GM10847 (cell line): ENCODE measurements around the gene ODAD4.
A peak's percentile ranks its signal among the peaks of the same experiment; 100 is the strongest.

Experiments
- POLR2A ChIP-seq: IDR thresholded peaks from 2 replicates; pipeline ENCODE4 v1.6.1; 2011; ENCODE audit not compliant: insufficient read length; ENCODE audit errors: extremely low read depth

Gene ODAD4, protein sequence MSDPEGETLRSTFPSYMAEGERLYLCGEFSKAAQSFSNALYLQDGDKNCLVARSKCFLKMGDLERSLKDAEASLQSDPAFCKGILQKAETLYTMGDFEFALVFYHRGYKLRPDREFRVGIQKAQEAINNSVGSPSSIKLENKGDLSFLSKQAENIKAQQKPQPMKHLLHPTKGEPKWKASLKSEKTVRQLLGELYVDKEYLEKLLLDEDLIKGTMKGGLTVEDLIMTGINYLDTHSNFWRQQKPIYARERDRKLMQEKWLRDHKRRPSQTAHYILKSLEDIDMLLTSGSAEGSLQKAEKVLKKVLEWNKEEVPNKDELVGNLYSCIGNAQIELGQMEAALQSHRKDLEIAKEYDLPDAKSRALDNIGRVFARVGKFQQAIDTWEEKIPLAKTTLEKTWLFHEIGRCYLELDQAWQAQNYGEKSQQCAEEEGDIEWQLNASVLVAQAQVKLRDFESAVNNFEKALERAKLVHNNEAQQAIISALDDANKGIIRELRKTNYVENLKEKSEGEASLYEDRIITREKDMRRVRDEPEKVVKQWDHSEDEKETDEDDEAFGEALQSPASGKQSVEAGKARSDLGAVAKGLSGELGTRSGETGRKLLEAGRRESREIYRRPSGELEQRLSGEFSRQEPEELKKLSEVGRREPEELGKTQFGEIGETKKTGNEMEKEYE

DNA sequence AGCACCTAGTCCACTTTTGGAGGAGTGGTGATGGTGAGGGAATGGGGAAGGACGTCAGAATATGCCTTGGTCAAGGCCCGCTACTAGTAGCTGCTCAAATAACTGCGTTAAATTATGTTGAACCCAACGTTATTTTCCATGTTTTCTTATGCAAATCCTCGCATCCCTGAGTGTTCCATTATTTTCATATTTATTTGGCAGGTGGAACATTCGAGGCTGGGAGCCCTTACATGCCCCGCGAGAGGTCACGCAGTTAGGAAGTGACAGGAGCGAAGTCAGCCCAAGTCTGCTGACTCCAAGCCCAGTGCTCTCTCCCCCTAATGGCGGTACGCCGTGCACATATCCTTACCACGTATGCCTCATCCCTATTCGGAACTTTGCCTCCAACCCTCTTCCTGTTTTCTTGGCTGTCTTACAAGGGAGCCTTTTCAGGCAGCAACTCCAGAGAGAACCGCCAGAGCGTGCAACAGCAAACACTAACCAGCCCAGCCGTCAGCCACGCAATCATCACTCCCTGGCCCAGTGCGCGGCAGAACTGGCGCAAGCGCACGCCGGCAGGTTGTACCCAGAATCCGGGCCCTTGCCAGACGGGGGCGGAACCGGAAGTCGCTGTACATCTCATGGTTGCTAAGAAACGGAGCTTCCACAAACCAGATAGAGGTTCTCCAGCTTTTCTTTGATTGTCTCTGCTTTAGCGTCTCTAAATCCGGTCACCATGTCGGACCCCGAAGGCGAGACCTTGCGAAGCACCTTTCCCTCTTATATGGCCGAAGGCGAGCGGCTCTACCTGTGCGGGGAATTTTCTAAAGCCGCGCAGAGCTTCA is at the start of gene ODAD4:
Gene ODAD4, plus strand, starts transcription at position 609 of the 824 bp plus-strand sequence. Its CDS starts 107 bp downstream, at position 716.
- peak; percentile 90 for TF ChIP-seq POLR2A

- TF ChIP-seq POLR2A = no peak
Observed at GRCh38 chr17:41882756-41883155, 47.7 kb upstream of the ODAD4 start.

DNA sequence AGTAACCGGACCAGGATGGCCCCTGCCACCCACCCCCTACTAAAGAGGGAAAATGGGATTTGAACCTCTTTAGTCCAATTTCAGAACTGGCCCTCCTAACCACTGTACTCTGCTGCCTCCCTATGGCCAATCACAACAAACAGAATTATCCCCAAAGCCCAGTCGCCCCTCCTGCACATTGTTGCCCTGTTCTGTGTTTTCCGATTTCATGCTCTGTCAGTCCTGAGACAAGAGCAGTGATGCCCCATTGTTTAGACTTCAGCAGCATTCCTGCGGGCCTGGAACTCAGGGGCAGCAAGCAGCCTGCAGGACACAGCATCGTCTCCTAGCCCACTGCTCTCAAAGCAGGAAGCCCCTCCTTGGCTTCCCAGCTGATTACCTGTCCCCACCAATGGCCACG is 44.7 kb upstream of the ODAD4 start:
- TF ChIP-seq POLR2A = no peak

- no peak for TF ChIP-seq POLR2A
Observed at GRCh38 chr17:41888332-41888965, 42.0 kb upstream of the ODAD4 start.

DNA sequence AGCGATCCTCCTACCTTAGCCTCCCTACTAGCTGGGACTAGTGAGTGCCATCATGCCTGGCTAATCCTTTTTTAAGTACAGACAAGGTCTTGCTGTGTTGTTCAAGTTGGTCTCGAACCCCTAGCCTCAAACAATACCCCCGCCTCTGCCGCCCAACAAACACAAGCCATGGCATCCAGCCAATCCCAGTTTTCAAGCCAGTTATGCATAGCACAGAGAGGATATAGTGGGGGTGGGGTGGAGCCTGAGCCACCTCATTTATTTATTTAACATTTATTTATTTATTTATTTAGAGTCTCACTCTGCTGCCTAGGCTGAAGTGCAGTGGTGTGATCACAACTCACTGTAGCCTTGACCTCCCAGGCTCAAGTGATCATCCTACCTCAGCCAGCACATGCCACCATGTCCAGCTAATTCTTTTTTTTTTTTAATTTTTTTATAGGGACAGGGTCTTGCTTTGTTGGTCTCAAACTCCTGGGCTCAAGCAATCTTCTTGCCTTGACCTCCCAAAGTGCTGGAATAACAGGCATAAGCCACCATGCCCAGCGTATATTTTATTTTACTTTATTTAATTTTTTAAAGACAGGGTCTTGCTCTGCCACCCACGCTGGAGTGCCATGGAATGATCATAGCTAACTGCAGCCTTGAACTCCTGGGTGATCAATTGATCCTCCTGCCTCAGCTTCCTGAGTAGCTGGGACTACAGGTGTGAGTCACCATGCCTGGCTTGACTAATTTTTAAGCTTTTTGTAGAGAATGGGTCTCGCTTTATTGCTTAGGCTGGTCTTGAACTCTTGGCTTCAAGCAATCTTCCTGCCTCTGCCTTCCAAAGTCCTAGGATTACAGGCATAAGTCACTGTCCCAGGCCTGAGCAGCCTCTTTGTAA is 39.0 kb upstream of the ODAD4 start:
- TF ChIP-seq POLR2A = no peak

DNA sequence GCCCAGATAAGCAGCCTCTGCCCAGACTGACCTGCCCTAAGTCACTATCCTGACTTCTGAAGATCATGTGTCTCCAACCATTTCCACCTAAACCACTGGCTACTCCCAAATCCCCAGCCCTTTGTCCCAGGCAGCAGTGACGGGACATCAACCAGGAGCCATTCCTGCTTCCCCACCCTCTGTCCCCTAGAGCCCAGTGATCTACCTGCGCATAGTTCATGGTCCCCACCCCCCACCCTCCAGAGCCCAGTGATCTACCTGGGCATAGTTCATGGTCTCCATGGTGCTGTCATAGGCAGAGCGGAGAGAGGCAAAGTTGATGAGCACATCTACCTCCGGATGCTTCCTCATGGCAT is 38.4 kb upstream of the ODAD4 start:
- TF ChIP-seq POLR2A = no peak

GRCh38 chr17:41893384-41893783 is 37.0 kb upstream of the ODAD4 start:
- TF ChIP-seq POLR2A = no peak

GRCh38 chr17:41894791-41895331 is 35.6 kb upstream of the ODAD4 start:
- TF ChIP-seq POLR2A = no peak

- no peak for TF ChIP-seq POLR2A
Observed at GRCh38 chr17:41895617-41896016, 34.8 kb upstream of the ODAD4 start.

DNA sequence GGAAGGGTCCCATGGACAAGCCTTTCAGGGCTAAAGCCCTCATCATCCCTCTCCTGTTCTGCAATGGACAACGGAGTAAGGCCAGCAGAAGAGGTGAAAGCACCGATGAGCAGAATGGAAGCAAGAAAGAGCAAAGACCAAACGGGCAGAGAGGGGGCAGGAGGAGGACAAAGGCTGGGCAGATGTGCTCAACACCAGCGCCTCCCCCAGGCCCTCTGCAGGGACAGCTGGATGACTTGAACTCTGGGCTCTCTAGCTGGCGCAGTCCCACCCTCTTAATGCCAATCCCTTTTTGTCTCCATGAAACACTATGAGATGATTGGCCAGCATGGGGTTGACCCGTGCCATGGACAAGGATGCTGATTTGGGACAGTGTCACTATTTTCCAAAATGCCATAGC is 33.7 kb upstream of the ODAD4 start:
- TF ChIP-seq POLR2A = no peak

- no peak for TF ChIP-seq POLR2A
Observed at GRCh38 chr17:41901646-41902045, 28.8 kb upstream of the ODAD4 start.

GRCh38 chr17:41904242-41904841 is 26.1 kb upstream of the ODAD4 start:
- TF ChIP-seq POLR2A = no peak

GRCh38 chr17:41905172-41905571 is 25.2 kb upstream of the ODAD4 start:
- TF ChIP-seq POLR2A = no peak
